RWPE2 (cell line): Measurements from ENCODE around the gene PAX6.

Experiments used
- ATAC-seq: fragments of 200-7000 bp; cut with Tn5 transposase; 3 replicates; pipeline ENCODE4 v1.9.1; 2021; ENCODE audit warnings: low read depth
- DNase-seq: peaks from one replicate; pipeline ENCODE4 v3.0.0-alpha.2; 2020; ENCODE audit warnings: low spot score
- H3K27ac ChIP-seq: fragments of 450-650 bp; 2 replicates; pipeline ENCODE4 v1.5.1; 2017; ENCODE audit warnings: mild to moderate bottlenecking; ENCODE audit not compliant: poor library complexity, severe bottlenecking
- H3K27me3 ChIP-seq: fragments of 250-450 bp; sonication (Bioruptor Pico); 2 replicates; pipeline ENCODE4 v1.5.1; 2021; ENCODE audit warnings: mild to moderate bottlenecking, moderate library complexity; ENCODE audit not compliant: insufficient read depth, poor library complexity, severe bottlenecking
- H3K36me3 ChIP-seq: fragments of 250-450 bp; sonication (Bioruptor Pico); 2 replicates; pipeline ENCODE4 v1.5.1; 2020; ENCODE audit warnings: low read depth, mild to moderate bottlenecking, moderate library complexity
- H3K4me1 ChIP-seq: fragments of 250-450 bp; sonication (Bioruptor Pico); 2 replicates; pipeline ENCODE4 v1.5.1; 2021; ENCODE audit warnings: mild to moderate bottlenecking, moderate library complexity; ENCODE audit not compliant: insufficient read depth, poor library complexity, severe bottlenecking
- H3K4me3 ChIP-seq: fragments of 250-450 bp; sonication (Bioruptor Pico); 2 replicates; pipeline ENCODE4 v1.5.1; 2021; ENCODE audit warnings: mild to moderate bottlenecking, moderate library complexity; ENCODE audit not compliant: severe bottlenecking
- H3K9me3 ChIP-seq: fragments of 250-450 bp; sonication (Bioruptor Pico); 2 replicates; pipeline ENCODE4 v1.5.1; 2021; ENCODE audit warnings: mild to moderate bottlenecking, moderate library complexity; ENCODE audit not compliant: severe bottlenecking
- CTCF ChIP-seq: fragments of 450-650 bp; IDR thresholded peaks from one replicate; pipeline ENCODE4 v1.5.1; 2017; ENCODE audit warnings: mild to moderate bottlenecking, moderate library complexity; ENCODE audit not compliant: poor library complexity, severe bottlenecking

PAX6 gene

GRCh38 chr11:31797190-31798056, 13.7 kb downstream of the PAX6 start:
- H3K27me3 ChIP-seq, result peaks cover 74% of the 10 kb centered on the region
- H3K4me1 ChIP-seq, result no peaks in the 10 kb centered on the region
- H3K27ac ChIP-seq, result no peak overlapping the region
- H3K4me3 ChIP-seq, result no peak overlapping the region
- H3K36me3 ChIP-seq, result no peaks in the 10 kb centered on the region
- TF ChIP-seq CTCF, result no peak
- no peaks in the 10 kb centered on the region for H3K9me3 ChIP-seq
- no peak for DNase-seq
- no peak for ATAC-seq

- DNase-seq (no peak), ATAC-seq (no peak)
- TF ChIP-seq CTCF, result no peak
- Histone ChIP-seq H3K27me3 (peaks cover 66% of the 10 kb centered on the region), H3K36me3 (no peaks in the 10 kb centered on the region), H3K4me3 (no peak overlapping the region), H3K4me1 (no peaks in the 10 kb centered on the region), H3K9me3 (no peaks in the 10 kb centered on the region), H3K27ac (no peak overlapping the region)
These were observed 14.5 kb downstream of the PAX6 start for GRCh38 chr11:31796499-31797189.

- Histone ChIP-seq H3K9me3 (no peaks in the 10 kb centered on the region), H3K27me3 (peaks cover 58% of the 10 kb centered on the region)
These were observed 15.2 kb downstream of the PAX6 start for GRCh38 chr11:31795706-31796498.

GRCh38 chr11:31794548-31794947, 16.6 kb downstream of the PAX6 start:
- ATAC-seq (no peak), DNase-seq (no peak)
- H3K4me3 ChIP-seq, result no peak overlapping the region
- no peaks in the 10 kb centered on the region for H3K4me1 ChIP-seq
- H3K9me3 ChIP-seq, result no peaks in the 10 kb centered on the region
- H3K27me3 ChIP-seq, result peaks cover 45% of the 10 kb centered on the region
- H3K36me3 ChIP-seq, result no peaks in the 10 kb centered on the region
- no peak for TF ChIP-seq CTCF
- H3K27ac ChIP-seq, result no peak overlapping the region

More at GRCh38 chr11:31795706-31796498, 15.2 kb downstream of the PAX6 start:
- no peaks in the 10 kb centered on the region for H3K36me3 ChIP-seq
- no peak overlapping the region for H3K4me3 ChIP-seq
- TF ChIP-seq CTCF, result no peak
- no peak for DNase-seq
- H3K27ac ChIP-seq, result no peak overlapping the region
- H3K4me1 ChIP-seq, result no peaks in the 10 kb centered on the region
- ATAC-seq, result no peak
